Endothelial cell of umbilical vein (primary cell): ENCODE results near the gene RASGEF1C.

Experiments
- EZH2 ChIP-seq: IDR thresholded peaks from 2 replicates; pipeline ENCODE4 v1.6.1; 2012; ENCODE audit warnings: borderline replicate concordance, low read depth, mild to moderate bottlenecking, moderate library complexity, low read length, inconsistent platforms; ENCODE audit not compliant: severe bottlenecking
- POLR2A ChIP-seq: IDR thresholded peaks from 2 replicates; pipeline ENCODE4 v1.6.1; 2012; ENCODE audit warnings: low read depth, mild to moderate bottlenecking, control low read depth, low read length

GRCh38 chr5:180142824-180143610 lies 66.0 kb downstream of the RASGEF1C start:
- no peak for TF ChIP-seq EZH2
- TF ChIP-seq POLR2A = no peak
